HG03045 (cell line): Measurements from ENCODE around the gene ATP11A.

Experiments used
- ATAC-seq: cut with Tn5 transposase; IDR thresholded peaks from one replicate; pipeline ENCODE4 v1.9.1; 2021; ENCODE audit warnings: mild to moderate bottlenecking, moderate library complexity; ENCODE audit not compliant: unreplicated experiment

Gene ATP11A

DNA sequence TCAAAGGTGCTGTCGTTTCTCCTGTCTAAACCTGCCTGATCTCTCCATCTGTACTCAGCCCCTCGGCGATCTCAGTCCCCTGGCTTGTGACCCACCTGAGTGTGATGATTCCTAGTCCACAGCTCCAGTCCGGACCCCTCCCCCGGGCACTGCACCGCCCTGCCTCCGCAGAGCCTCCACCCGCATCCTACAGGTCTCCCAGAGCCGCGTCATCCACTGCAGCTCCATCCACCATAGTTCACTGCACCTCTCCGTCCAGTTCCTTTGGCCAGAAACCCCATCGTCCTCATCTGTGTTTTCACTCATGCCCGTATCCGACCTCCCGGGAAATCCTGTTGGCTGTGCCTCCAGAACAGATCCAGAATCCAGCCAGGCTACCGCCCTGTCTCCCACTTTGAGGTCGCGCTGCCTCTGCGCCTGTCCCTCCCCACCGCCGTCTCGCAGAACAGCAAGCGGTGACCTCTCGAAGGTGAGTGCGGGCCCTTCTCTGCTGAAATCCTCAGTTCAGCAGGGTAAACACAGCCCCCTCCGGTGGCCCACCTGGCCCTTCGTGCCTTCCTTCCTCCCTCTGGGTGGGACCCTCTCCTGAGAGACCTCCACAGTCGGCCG, 227.3 kb downstream of the ATP11A start:
- ATAC-seq, result no peak

GRCh38 chr13:112917737-112918136, 227.9 kb downstream of the ATP11A start:
- no peak for ATAC-seq

DNA sequence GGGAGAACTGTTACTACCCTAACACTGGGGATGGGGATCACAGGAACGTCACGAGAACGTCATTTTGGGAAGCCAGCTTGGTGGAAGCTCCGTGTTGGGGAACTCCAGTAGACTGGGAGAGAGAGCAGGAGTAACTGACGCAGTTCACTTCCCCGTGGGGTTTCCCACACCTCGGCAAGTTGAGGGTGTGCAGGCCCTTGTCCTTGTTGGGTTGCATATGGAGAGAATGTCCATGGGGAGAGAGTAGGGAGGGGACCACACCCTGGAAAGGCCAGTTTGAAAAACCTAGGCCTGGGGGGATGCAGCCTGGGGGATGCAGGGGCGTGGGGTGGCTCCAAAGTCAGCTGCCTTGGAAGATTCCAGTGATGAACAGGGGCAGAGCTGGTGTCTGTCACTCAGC, 228.4 kb downstream of the ATP11A start:
- no peak for ATAC-seq

DNA sequence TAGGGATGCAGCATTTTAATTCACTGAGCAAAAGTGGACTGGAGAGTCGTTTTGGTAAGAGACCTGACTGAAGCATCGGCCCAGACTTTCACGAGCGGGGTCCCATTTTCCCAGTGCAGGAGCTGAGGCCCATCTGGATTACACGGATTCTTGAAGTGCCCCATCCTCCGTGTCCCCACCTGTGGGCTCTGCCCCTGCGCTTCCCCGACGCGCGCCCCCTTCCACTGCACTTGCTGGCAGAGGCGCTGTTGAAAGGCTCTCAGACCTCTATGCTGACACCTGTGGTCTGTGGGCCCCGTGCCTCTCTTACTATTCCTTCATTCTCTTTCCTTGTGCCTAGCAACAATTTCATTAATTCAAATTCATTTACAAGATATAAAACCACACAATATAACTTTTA, 228.9 kb downstream of the ATP11A start:
- no peak for ATAC-seq

DNA sequence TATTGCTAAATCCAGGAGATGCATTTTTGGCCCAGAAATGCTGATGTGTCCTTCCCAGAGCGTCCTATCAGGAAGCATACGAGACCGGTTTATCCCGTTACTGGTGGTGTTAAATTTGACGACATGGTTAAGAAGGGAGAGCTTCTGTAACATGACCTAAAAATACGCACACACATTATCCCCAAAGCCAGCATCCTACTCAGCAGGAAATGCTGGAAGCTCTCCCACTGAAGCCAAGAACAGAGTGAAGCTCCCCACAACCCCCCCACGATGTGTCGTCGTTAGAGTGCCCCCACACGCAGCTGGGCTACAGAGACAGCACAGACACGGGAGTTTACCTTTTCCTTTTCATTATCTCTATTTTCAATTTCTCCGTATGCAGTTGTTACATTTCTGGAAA, 234.1 kb downstream of the ATP11A start:
- ATAC-seq, result no peak

DNA sequence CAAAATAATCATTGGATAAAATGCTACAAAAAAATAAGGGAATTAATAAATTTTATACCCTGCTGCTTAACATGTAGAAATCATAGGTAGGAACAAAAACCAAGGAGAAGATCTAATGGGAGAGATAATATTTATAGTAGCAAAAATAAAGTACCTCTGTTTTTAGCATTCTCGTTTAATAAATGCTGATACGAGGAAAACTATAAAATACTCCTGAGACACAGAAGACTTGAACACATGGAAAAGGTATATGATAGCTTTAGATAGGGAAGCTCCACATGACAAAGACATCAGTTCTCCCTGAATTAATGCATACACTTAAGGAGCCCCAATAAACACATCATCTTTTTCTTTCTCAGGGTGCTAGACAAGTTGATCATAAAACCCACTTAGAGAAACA, 234.5 kb downstream of the ATP11A start:
- no peak for ATAC-seq

GRCh38 chr13:112926003-112926402, 236.2 kb downstream of the ATP11A start:
- ATAC-seq, result no peak

DNA sequence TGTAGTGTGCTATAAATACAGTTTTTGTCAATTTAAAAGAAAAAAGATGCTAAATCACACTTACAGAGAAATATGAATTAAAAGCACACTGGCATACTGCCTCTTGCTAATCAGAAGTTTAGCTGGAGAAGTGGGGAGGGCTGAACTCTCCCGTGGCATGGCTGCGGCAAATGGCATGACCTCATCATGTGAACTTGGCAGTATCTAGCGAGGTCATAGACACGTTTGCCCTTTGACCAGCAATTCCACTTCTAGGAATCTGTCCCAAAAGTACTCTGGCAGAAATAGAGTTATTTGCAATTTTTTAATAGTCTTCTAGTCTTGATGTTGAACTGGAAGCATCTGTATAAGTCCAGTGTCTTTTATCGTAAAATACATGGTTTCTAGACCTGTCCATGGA, 237.2 kb downstream of the ATP11A start:
- no peak for ATAC-seq

DNA sequence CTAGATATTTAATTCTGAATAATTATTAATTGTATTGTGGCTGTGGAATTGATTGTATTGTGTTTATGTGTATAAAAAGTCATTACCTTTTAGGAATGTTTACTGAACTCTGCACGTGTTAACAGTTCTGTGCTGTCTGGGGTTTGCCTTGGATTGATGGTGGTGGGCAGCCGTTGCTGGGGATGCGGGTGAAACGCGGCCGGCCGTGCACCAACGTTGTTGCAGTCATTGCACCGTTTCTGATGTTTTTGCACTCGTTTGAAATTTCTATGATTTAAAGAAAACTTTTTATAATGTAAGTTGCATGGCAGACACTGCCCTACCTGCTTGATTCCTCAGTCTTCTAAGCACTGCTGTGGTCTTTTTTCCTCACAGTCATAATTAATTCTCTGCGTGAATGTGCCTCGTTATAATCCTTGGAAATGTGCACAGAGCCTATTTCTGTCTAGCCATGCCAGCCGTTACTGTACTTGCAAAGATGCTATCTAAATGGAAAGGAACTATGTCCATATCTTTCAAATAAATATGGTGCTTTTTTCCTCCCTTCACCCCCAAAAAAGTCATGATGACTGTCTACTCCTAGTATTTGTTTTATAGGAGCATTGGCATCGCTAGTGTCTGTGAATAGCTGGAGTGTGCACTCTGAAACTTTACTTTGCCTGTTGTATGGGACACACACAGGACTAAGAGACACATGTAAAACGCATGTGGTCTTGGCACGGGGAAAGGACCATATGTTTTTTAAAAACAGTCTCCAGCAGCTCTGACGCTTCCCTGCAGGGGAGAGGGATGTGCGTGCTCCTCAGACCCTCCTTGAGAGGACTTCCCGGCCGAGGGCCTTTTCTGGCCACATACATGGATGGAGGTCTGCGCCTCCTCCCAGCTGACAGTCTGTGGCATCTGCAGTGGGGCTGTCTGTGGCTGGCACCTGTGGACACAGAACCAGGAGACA, 238.5 kb downstream of the ATP11A start:
- no peak for ATAC-seq

- ATAC-seq, result no peak
Measured at GRCh38 chr13:112928972-112929782, 239.3 kb downstream of the ATP11A start.

DNA sequence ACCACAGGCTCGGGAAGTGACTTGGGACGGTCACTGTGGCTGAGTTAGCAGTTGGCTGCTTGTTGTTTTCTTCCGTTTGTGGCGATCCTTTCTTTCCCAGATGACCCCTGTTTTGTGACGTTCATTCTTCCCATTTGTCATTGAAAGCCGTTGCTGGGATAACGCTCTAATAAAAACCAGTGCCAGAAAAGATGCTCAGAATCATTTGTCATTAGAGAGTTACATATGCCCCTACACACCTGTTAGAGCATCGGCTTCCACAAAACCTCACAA, 239.9 kb downstream of the ATP11A start:
- no peak for ATAC-seq

GRCh38 chr13:112930192-112930591, 240.4 kb downstream of the ATP11A start:
- no peak for ATAC-seq

DNA sequence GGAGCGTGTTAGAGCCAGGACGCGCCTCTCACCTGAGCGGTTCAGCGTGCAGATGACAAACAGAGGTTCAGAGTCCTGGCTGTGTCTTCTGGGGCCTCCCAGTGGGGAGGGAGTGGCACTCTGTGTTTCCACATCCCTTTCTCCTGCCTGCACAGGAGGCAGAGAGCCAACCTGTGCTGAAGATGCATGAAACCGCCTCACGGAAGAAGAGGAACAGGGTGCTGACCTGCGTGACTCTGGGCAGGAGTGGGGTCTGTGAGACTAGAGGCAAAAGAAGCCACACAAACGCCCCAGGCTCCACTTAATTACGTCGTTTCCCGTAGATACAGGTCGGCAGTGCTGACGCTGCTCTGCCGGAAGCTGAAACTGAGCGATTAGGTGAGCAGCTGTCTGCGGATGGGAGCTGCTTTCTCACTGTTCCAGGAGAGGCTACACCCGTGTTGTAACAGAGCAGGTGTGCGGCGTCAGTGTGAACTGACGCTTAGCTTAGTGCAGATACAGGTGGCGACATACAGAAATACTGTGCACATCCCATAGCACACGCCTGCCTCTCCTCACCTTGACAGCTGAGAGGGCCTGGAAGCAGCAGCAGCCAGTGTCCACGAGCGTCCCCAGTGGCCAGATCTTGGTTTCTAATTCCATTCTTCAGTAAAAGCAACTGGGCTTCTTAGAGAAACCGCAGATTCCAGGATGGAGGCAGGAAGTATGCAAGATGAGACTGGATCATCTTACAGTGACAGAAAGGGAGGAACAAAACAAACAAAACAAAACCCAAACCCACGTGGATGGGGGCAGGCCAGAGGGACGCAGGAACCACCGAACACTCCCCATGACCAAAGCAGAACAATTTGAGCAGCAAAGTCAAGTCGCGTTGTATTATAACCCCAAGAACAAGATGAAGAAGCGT, 241.4 kb downstream of the ATP11A start:
- no peak for ATAC-seq

DNA sequence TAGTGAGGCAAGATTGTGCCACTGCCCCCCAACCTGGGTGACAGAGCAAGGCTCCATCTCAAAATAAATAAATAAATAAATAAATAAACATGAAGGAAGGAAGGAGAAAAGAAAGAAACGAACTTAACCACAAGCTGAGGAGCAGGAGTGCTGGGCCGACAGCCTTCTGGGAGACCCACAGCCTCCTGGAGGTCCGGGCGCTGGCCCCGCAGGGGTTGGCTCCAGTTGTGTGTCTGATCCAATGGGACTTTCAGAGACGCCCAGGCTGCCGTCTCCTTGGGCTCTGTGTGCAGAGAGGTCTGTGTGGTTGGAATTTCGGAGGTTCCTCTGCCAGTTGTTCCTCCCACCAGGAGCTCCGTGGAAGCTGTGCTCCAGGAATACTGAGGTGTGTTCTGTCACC, 243.1 kb downstream of the ATP11A start:
- no peak for ATAC-seq

DNA sequence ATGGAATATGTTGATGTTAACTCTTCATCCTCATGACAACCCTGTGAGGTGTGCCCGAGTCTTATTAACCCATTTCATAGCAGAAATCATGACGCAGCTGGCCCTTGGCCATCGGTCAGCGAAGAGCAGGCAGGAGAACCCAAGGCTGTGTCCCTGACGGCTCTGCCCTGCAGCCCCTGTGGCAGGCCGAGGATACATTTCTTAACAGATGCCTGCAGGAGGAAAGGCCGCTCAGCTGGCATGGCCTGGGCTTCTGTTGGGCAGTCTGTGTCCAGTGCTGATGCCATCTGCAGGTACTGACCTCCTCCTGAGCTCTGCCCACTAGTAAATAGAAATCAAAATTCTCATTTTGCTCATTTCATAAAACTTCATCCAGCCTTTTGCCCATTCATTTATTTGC, 243.8 kb downstream of the ATP11A start:
- no peak for ATAC-seq

DNA sequence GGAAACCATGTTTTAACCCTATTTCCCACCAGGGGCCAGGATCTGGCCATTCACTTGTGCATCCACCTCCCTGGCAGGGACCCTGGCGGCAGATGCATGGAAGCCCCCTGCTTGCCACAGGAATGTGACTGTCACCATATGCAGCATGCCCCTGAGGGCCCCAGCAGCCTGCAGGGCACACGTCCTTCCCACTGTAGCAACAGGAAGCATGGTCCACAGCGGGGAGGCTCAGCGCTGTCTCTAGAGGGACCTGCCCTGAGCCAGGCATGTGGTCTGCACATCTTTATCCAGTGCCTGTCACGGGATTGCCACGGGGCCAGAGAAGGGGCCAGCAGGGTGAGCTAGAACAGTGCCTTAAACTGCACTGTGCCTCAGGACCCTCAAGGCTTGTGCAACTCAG, 244.2 kb downstream of the ATP11A start:
- ATAC-seq, result no peak
